Measurements from ENCODE around the gene LINC00305.

- TF ChIP-seq CTCF (conservative IDR thresholded peaks at IDR 0.05; ENCODE audit: low read length), result peak; percentile 35
- TF ChIP-seq EZH2phosphoT487 (IDR thresholded peaks at IDR 0.05; ENCODE audit: borderline replicate concordance), result no peak
These were observed 51.4 kb downstream of the LINC00305 start for GRCh38 chr18:64097497-64097896.
